ENCODE measurements around the gene CHRNA7.
"Not testable (repeated sequence)": the region's sequence is repeated elsewhere in the genome, so short reads cannot be mapped to it uniquely, and the experiment has no call there.

Gene CHRNA7

GRCh38 chr15:32124726-32125125, 94.4 kb downstream of the CHRNA7 start:
- Histone ChIP-seq H3K36me3 (ENCODE audit: insufficient read depth, low read depth, low read length) (no peaks in the 10 kb centered on the region), H3K27me3 (ENCODE audit: insufficient read depth, low read length) (no peaks in the 10 kb centered on the region), H3K4me3 (ENCODE audit: low read length) (no peak overlapping the region), H3K9ac (ENCODE audit: low read depth, low read length) (no peak overlapping the region), H3K4me1 (ENCODE audit: insufficient read depth, low read length) (peaks cover 9% of the 10 kb centered on the region; the same call in 1 of the 2 replicates), H3K27ac (ENCODE audit: low read length) (no peak overlapping the region), H3K9me3 (ENCODE audit: insufficient read depth, low read depth, low read length) (no peaks in the 10 kb centered on the region)

- Histone ChIP-seq H3K27me3 (ENCODE audit: insufficient read depth, low read length) (no peaks in the 10 kb centered on the region), H3K4me3 (ENCODE audit: low read length) (no peak overlapping the region), H3K27ac (ENCODE audit: low read length) (no peak overlapping the region), H3K36me3 (ENCODE audit: insufficient read depth, low read depth, low read length) (no peaks in the 10 kb centered on the region), H3K9me3 (ENCODE audit: insufficient read depth, low read depth, low read length) (no peaks in the 10 kb centered on the region), H3K9ac (ENCODE audit: low read depth, low read length) (no peak overlapping the region), H3K4me1 (ENCODE audit: insufficient read depth, low read length) (peaks cover 9% of the 10 kb centered on the region; the same call in 1 of the 2 replicates)
Observed at GRCh38 chr15:32125595-32125994, 95.3 kb downstream of the CHRNA7 start.

GRCh38 chr15:32129815-32130214, 99.5 kb downstream of the CHRNA7 start:
- no peaks in the 10 kb centered on the region for H3K36me3 ChIP-seq (ENCODE audit: insufficient read depth, low read depth, low read length)
- H3K27me3 ChIP-seq (ENCODE audit: insufficient read depth, low read length) = no peaks in the 10 kb centered on the region
- H3K4me3 ChIP-seq (ENCODE audit: low read length) = no peak overlapping the region
- no peak overlapping the region for H3K9ac ChIP-seq (ENCODE audit: low read depth, low read length)
- no peaks in the 10 kb centered on the region for H3K9me3 ChIP-seq (ENCODE audit: insufficient read depth, low read depth, low read length)
- no peak overlapping the region for H3K27ac ChIP-seq (ENCODE audit: low read length)
- peaks cover 9% of the 10 kb centered on the region; the same call in 1 of the 2 replicates for H3K4me1 ChIP-seq (ENCODE audit: insufficient read depth, low read length)

GRCh38 chr15:32130823-32131222, 100.5 kb downstream of the CHRNA7 start:
- Histone ChIP-seq H3K4me1 (ENCODE audit: insufficient read depth, low read length) (peaks cover 2% of the 10 kb centered on the region; the same call in 1 of the 2 replicates), H3K4me3 (ENCODE audit: low read length) (no peak overlapping the region), H3K27me3 (ENCODE audit: insufficient read depth, low read length) (no peaks in the 10 kb centered on the region), H3K9me3 (ENCODE audit: insufficient read depth, low read depth, low read length) (no peaks in the 10 kb centered on the region), H3K36me3 (ENCODE audit: insufficient read depth, low read depth, low read length) (no peaks in the 10 kb centered on the region), H3K9ac (ENCODE audit: low read depth, low read length) (no peak overlapping the region), H3K27ac (ENCODE audit: low read length) (no peak overlapping the region)

- Histone ChIP-seq H3K9ac (ENCODE audit: low read depth, low read length) (no peak overlapping the region), H3K27me3 (ENCODE audit: insufficient read depth, low read length) (no peaks in the 10 kb centered on the region), H3K36me3 (ENCODE audit: insufficient read depth, low read depth, low read length) (no peaks in the 10 kb centered on the region), H3K9me3 (ENCODE audit: insufficient read depth, low read depth, low read length) (no peaks in the 10 kb centered on the region), H3K4me3 (ENCODE audit: low read length) (no peak overlapping the region), H3K4me1 (ENCODE audit: insufficient read depth, low read length) (no peaks in the 10 kb centered on the region), H3K27ac (ENCODE audit: low read length) (no peak overlapping the region)
Observed at GRCh38 chr15:32131803-32132202, 101.5 kb downstream of the CHRNA7 start.

GRCh38 chr15:32132859-32133258, 102.5 kb downstream of the CHRNA7 start:
- no peak overlapping the region for H3K4me3 ChIP-seq (ENCODE audit: low read length)
- H3K9me3 ChIP-seq (ENCODE audit: insufficient read depth, low read depth, low read length) = no peaks in the 10 kb centered on the region
- no peaks in the 10 kb centered on the region for H3K4me1 ChIP-seq (ENCODE audit: insufficient read depth, low read length)
- H3K36me3 ChIP-seq (ENCODE audit: insufficient read depth, low read depth, low read length) = no peaks in the 10 kb centered on the region
- H3K9ac ChIP-seq (ENCODE audit: low read depth, low read length) = no peak overlapping the region
- H3K27ac ChIP-seq (ENCODE audit: low read length) = no peak overlapping the region
- no peaks in the 10 kb centered on the region for H3K27me3 ChIP-seq (ENCODE audit: insufficient read depth, low read length)

- H3K27me3 ChIP-seq (ENCODE audit: insufficient read depth, low read length) = no peaks in the 10 kb centered on the region
- H3K4me1 ChIP-seq (ENCODE audit: insufficient read depth, low read length) = no peaks in the 10 kb centered on the region
- no peak overlapping the region for H3K27ac ChIP-seq (ENCODE audit: low read length)
- H3K36me3 ChIP-seq (ENCODE audit: insufficient read depth, low read depth, low read length) = no peaks in the 10 kb centered on the region
- no peaks in the 10 kb centered on the region for H3K9me3 ChIP-seq (ENCODE audit: insufficient read depth, low read depth, low read length)
- H3K4me3 ChIP-seq (ENCODE audit: low read length) = no peak overlapping the region
- H3K9ac ChIP-seq (ENCODE audit: low read depth, low read length) = no peak overlapping the region
Observed at GRCh38 chr15:32134842-32135241, 104.5 kb downstream of the CHRNA7 start.

- H3K27me3 ChIP-seq (ENCODE audit: insufficient read depth, low read length) = no peaks in the 10 kb centered on the region
- no peak overlapping the region for H3K27ac ChIP-seq (ENCODE audit: low read length)
- no peak overlapping the region for H3K4me3 ChIP-seq (ENCODE audit: low read length)
- H3K9me3 ChIP-seq (ENCODE audit: insufficient read depth, low read depth, low read length) = no peaks in the 10 kb centered on the region
- no peaks in the 10 kb centered on the region for H3K36me3 ChIP-seq (ENCODE audit: insufficient read depth, low read depth, low read length)
- H3K9ac ChIP-seq (ENCODE audit: low read depth, low read length) = no peak overlapping the region
- H3K4me1 ChIP-seq (ENCODE audit: insufficient read depth, low read length) = no peaks in the 10 kb centered on the region
Observed at GRCh38 chr15:32135335-32135734, 105.0 kb downstream of the CHRNA7 start.

GRCh38 chr15:32145512-32145911, 115.2 kb downstream of the CHRNA7 start:
- H3K4me3 ChIP-seq (ENCODE audit: low read length); H3K4me1 ChIP-seq (ENCODE audit: insufficient read depth, low read length); H3K27me3 ChIP-seq (ENCODE audit: insufficient read depth, low read length); H3K9ac ChIP-seq (ENCODE audit: low read depth, low read length); H3K27ac ChIP-seq (ENCODE audit: low read length); H3K36me3 ChIP-seq (ENCODE audit: insufficient read depth, low read depth, low read length); H3K9me3 ChIP-seq (ENCODE audit: insufficient read depth, low read depth, low read length): not testable (repeated sequence)

GRCh38 chr15:32148833-32149555, 118.7 kb downstream of the CHRNA7 start:
- Histone ChIP-seq H3K9ac (ENCODE audit: low read depth, low read length) (no peak overlapping the region), H3K4me3 (ENCODE audit: low read length) (no peak overlapping the region), H3K9me3 (ENCODE audit: insufficient read depth, low read depth, low read length) (no peaks in the 10 kb centered on the region), H3K27me3 (ENCODE audit: insufficient read depth, low read length) (no peaks in the 10 kb centered on the region), H3K36me3 (ENCODE audit: insufficient read depth, low read depth, low read length) (no peaks in the 10 kb centered on the region), H3K27ac (ENCODE audit: low read length) (no peak overlapping the region), H3K4me1 (ENCODE audit: insufficient read depth, low read length) (peaks cover 9% of the 10 kb centered on the region; the same call in 1 of the 2 replicates)

- no peaks in the 10 kb centered on the region for H3K27me3 ChIP-seq (ENCODE audit: insufficient read depth, low read length)
- no peak overlapping the region for H3K4me3 ChIP-seq (ENCODE audit: low read length)
- H3K27ac ChIP-seq (ENCODE audit: low read length) = no peak overlapping the region
- H3K4me1 ChIP-seq (ENCODE audit: insufficient read depth, low read length) = peaks cover 9% of the 10 kb centered on the region; the same call in 1 of the 2 replicates
- H3K9me3 ChIP-seq (ENCODE audit: insufficient read depth, low read depth, low read length) = no peaks in the 10 kb centered on the region
- H3K9ac ChIP-seq (ENCODE audit: low read depth, low read length) = no peak overlapping the region
- no peaks in the 10 kb centered on the region for H3K36me3 ChIP-seq (ENCODE audit: insufficient read depth, low read depth, low read length)
Observed at GRCh38 chr15:32152574-32152973, 122.3 kb downstream of the CHRNA7 start.

GRCh38 chr15:32153868-32154623, 123.7 kb downstream of the CHRNA7 start:
- not testable (repeated sequence) for H3K27ac ChIP-seq (ENCODE audit: low read length); H3K27me3 ChIP-seq (ENCODE audit: insufficient read depth, low read length); H3K9ac ChIP-seq (ENCODE audit: low read depth, low read length); H3K36me3 ChIP-seq (ENCODE audit: insufficient read depth, low read depth, low read length); H3K4me1 ChIP-seq (ENCODE audit: insufficient read depth, low read length); H3K9me3 ChIP-seq (ENCODE audit: insufficient read depth, low read depth, low read length); H3K4me3 ChIP-seq (ENCODE audit: low read length)
